NCI-H345 treated with DMSO at 0.1 percent for 48 hours (cell line): ENCODE results near the gene ATP6V1B1.
"Not testable (repeated sequence)": the region's sequence is repeated elsewhere in the genome, so short reads cannot be mapped to it uniquely, and the experiment has no call there.

Experiments
- DNase-seq: peaks from one replicate; lab custom pipeline; 2025; ENCODE audit not compliant: unreplicated experiment; lab: John Stamatoyannopoulos, UW

Gene ATP6V1B1

DNA sequence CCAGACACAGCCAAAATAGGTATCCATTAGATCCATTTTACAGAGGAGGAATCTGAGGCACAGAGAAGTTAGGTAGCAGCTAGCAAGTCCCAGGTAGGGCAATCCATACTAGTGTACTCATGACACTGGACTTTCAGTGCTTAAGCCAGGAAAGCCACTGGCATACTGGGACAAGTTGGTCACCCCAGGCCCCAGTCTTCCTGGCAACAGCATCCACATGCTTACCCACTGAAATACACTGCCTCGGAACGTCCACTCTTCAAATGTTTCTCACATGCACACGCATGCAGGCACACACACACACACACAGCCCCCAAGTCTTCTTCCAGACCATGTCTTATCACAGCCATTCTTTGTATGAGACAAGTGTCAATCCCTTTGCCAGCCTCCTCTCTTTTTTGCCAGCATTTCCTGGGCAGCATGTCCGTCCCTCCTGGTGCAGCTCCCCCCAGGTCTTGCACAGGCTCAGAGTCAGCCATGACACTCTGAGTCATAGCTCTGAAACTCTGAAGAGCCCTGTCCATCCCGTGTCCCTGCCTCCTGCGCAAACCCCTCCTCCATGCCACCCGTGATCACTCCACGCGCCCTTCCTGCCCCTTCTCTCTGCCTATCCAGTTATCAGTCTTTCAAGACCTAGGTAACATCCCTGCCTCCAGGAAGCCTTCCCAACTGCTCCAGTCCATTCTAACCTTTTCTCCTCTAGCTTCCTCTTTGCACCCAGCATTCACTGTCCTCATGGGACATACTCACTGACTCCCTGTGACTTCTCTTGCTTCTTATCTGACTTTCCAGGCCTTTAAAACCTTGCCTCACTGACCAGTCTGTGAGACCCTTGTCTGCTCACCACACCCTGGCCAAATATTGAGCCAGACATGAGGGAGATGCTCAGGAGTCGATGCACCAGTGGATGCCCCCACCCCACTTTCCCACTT lies 69.8 kb downstream of the ATP6V1B1 start:
- no peak for DNase-seq

DNA sequence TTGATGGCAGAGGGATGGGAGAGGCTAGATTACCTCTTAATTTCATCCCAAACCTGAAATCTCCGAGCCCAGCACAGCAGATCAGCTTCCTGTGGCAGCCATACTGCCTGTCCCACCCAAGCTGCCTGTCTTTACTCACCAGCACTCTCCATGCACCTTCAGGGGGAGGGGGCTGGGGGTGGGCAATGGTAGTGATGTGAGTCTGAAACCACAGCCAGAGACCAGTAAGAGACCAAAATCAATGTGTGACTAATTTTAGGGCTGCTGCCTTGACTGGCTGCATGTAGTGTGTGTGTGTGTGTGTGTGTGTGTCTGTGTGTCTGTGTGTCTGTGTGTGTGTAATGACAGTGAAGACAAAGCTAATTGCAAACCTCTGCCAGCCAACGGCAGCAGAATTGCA lies 70.6 kb downstream of the ATP6V1B1 start:
- DNase-seq: no peak

DNA sequence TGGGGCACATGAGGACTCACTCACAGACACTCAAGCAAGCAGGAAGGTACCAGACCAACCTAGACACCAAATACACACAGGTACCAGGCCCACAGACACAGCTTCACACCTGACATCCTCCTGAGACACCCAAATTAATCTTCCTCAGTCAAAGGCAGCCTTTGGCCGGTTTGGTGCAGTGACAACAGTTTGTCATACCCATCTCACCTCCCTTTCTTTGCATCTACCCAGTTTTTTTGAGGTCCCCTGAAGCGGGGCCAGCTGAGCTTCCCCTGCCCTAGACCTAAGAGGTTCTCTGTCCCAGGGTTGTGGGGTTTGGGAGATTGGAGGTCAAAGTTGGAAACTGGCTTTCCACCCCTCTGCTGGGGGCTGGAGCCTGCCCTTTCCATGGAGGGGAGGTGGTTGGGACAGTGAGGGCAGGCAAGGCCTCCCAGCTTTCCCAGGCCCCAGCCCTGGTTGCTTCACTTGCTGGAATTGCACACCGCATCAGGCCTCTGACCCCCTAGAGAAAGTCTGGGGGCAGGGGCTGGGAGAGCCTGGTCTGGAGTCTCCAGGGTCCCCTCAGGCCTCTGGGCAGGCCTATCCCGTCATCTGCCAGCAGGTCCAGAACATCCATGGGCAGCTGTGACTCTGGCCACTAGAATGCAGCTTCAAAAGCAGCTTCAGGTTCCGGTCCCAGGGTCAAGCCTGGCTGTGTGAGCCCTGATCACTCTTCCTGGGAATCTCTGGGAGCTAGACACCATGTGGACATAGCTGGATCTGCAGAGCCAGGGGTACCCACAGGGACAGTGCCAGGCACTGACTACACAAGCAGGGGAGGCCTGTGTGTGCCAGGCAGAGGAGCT lies 71.5 kb downstream of the ATP6V1B1 start:
- DNase-seq: no peak

DNA sequence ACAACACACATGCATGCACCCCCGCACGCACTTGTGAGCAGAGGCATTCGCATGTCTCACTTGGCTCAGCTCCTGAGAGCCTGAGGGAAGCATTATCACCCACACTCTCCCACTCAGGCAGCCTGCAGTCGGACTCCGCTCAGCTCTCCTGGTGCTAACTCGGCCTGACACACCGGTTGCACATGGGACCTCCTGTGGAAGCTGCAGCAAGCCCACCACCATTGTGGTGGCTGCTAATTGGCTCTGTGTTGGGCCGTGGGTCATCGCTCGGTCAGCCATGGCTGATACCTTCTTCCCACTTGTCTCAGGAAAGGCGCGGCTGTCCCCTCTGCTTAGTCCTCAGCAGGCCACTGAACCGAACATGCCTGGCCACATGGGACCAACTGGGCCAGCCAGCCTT lies 72.6 kb downstream of the ATP6V1B1 start:
- DNase-seq: no peak

DNA sequence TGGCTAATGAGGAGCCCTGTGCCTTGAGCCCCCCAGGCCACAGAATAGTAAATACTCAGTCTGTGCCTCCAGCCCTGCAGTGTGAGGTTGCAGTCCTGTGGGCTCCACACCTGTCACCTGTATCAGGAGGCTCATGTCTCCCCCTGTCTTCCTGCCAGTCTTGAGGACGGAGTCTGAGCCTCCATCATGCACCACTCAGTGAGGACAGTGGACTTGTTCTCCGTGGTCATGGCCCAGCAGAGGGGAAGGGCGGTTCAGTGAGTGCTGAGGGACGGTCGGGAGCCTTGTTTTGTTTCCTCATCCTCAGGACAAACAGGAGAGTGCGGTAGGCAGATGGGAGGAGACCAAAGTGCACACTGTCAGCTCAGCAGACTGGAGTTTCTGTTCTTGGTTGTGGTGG lies 76.1 kb downstream of the ATP6V1B1 start:
- DNase-seq: not testable (repeated sequence)
